G401 (cell line): ENCODE results near the gene GRM8. TPM values are rescaled to one million over a fixed set of nuclear protein-coding genes. Genes with fewer than 3 reads are reported as not detected.

ENCODE experiments used
- DNase-seq: peaks from one replicate; pipeline ENCODE4 v3.0.0-alpha.2; 2015; ENCODE audit warnings: low spot score
- in situ Hi-C: cut with HindIII; loops from 2 replicates; pipeline ENCODE4 v1.10.0; 2016; ENCODE audit warnings: low sequenced_read_pairs, mixed read lengths
- total RNA-seq: library from RNA; depleted of rRNA; stranded (reverse); fragments of >200 nt; shearing (Covaris generic); gene quantifications from 2 replicates; pipeline ENCODE4 v1.2.3, GENCODE V29; 2014

The GRM8 gene
- total RNA-seq, 1 experiment from 2014 or later = not detected

GRCh38 chr7:127056202-127056601, 196.5 kb downstream of the GRM8 start:
- DNase-seq = no peak
- in situ Hi-C loops = no loop called here

- in situ Hi-C loops = no loop called here
- no peak for DNase-seq
Measured at GRCh38 chr7:127047521-127047920, 205.2 kb downstream of the GRM8 start.

- no peak for DNase-seq
- in situ Hi-C loops = no loop called here
Measured at GRCh38 chr7:127041689-127042452, 210.9 kb downstream of the GRM8 start.

GRCh38 chr7:127040042-127040441, 212.7 kb downstream of the GRM8 start:
- in situ Hi-C loops = no loop called here
- no peak for DNase-seq

- in situ Hi-C loops = no loop called here
- no peak for DNase-seq
Measured at GRCh38 chr7:127039541-127039940, 213.2 kb downstream of the GRM8 start.

- no peak for DNase-seq
- in situ Hi-C loops = no loop called here
Measured at GRCh38 chr7:127035203-127035849, 217.4 kb downstream of the GRM8 start.

GRCh38 chr7:127034186-127034806, 218.4 kb downstream of the GRM8 start:
- in situ Hi-C loops = no loop called here
- no peak for DNase-seq

GRCh38 chr7:127029823-127030222, 222.9 kb downstream of the GRM8 start:
- DNase-seq = no peak
- in situ Hi-C loops = no loop called here

- no peak for DNase-seq
- in situ Hi-C loops = no loop called here
Measured at GRCh38 chr7:127021857-127022256, 230.9 kb downstream of the GRM8 start.

GRCh38 chr7:127021019-127021738, 231.6 kb downstream of the GRM8 start:
- in situ Hi-C loops = no loop called here
- DNase-seq = no peak

- no peak for DNase-seq
- in situ Hi-C loops = no loop called here
Measured at GRCh38 chr7:127018889-127019288, 233.9 kb downstream of the GRM8 start.

- no peak for DNase-seq
- in situ Hi-C loops = no loop called here
Measured at GRCh38 chr7:127017196-127017595, 235.5 kb downstream of the GRM8 start.

GRCh38 chr7:127000725-127001124, 252.0 kb downstream of the GRM8 start:
- in situ Hi-C loops = no loop called here

GRCh38 chr7:126996659-126997058, 256.1 kb downstream of the GRM8 start:
- DNase-seq = no peak
- in situ Hi-C loops = no loop called here

More at GRCh38 chr7:127000725-127001124, 252.0 kb downstream of the GRM8 start:
- DNase-seq = no peak

GRCh38 chr7:126993626-126994213, 259.0 kb downstream of the GRM8 start:
- in situ Hi-C loops = no loop called here
- no peak for DNase-seq

GRCh38 chr7:126988022-126988421, 264.7 kb downstream of the GRM8 start:
- in situ Hi-C loops = no loop called here

GRCh38 chr7:126979722-126980121, 273.0 kb downstream of the GRM8 start:
- no peak for DNase-seq
- in situ Hi-C loops = no loop called here

More at GRCh38 chr7:126988022-126988421, 264.7 kb downstream of the GRM8 start:
- no peak for DNase-seq

- in situ Hi-C loops = no loop called here
- no peak for DNase-seq
Measured at GRCh38 chr7:126978865-126979264, 273.9 kb downstream of the GRM8 start.

GRCh38 chr7:126973066-126973465, 279.7 kb downstream of the GRM8 start:
- no peak for DNase-seq
- in situ Hi-C loops = no loop called here
